Uterus (tissue), 2 donors: ENCODE results near the gene ZNF225.
"Not testable (repeated sequence)": the region's sequence is repeated elsewhere in the genome, so short reads cannot be mapped to it uniquely, and the experiment has no call there.

Experiments used
- POLR2A ChIP-seq, 2 donors: fragments of 450-650 bp; IDR thresholded peaks; one replicate each; pipeline ENCODE4 v1.6.1; 2016; ENCODE audit warnings: antibody characterized with exemption in 2 of 2, mild to moderate bottlenecking in 1 of 2, moderate library complexity in 1 of 2
- TF ChIP-seq, protein P1 (sequence below), 4 experiments: fragments of 200-600 bp in 2 of 4; fragments of 450-650 bp in 2 of 4; sonication (generic) in 2 of 4; IDR thresholded peaks; one replicate each; pipeline ENCODE4 v1.5.1; 2016 to 2019; ENCODE audit warnings: antibody characterized with exemption in 4 of 4, mild to moderate bottlenecking in 2 of 4, moderate library complexity in 1 of 4

- TF ChIP-seq, protein P1, sequence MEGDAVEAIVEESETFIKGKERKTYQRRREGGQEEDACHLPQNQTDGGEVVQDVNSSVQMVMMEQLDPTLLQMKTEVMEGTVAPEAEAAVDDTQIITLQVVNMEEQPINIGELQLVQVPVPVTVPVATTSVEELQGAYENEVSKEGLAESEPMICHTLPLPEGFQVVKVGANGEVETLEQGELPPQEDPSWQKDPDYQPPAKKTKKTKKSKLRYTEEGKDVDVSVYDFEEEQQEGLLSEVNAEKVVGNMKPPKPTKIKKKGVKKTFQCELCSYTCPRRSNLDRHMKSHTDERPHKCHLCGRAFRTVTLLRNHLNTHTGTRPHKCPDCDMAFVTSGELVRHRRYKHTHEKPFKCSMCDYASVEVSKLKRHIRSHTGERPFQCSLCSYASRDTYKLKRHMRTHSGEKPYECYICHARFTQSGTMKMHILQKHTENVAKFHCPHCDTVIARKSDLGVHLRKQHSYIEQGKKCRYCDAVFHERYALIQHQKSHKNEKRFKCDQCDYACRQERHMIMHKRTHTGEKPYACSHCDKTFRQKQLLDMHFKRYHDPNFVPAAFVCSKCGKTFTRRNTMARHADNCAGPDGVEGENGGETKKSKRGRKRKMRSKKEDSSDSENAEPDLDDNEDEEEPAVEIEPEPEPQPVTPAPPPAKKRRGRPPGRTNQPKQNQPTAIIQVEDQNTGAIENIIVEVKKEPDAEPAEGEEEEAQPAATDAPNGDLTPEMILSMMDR (IDR thresholded peaks at IDR 0.05): not testable (repeated sequence)
- TF ChIP-seq POLR2A (IDR thresholded peaks at IDR 0.05): not testable (repeated sequence)
Measured at GRCh38 chr19:44121162-44121561, 8.0 kb downstream of the ZNF225 start.
